GM19193 (cell line): ENCODE results near the gene CD53.

ENCODE experiments used
- POLR2A ChIP-seq: IDR thresholded peaks from 4 replicates; pipeline ENCODE4 v1.6.1; 2011; ENCODE audit not compliant: insufficient read depth, insufficient read length; ENCODE audit errors: extremely low read depth

The CD53 gene

DNA sequence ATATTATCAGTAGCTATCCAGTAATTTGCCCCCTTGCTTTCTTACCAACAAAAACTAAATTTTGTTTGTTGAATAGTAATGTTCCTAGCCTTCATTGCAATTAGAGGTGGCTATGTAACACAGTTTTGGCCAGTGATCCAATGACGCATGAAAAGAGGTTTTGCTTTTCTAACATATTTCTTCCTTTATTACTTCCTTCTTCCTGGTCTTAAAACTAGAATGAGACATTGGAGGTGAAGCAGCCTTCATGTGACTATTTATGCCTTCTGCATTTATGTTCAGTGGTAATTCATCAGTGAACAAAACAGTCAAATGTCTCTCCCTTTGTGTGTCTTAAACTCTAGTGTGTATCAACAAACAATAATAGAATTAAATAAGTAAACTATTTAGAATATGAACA is 55.2 kb downstream of the CD53 start:
- no peak for TF ChIP-seq POLR2A

DNA sequence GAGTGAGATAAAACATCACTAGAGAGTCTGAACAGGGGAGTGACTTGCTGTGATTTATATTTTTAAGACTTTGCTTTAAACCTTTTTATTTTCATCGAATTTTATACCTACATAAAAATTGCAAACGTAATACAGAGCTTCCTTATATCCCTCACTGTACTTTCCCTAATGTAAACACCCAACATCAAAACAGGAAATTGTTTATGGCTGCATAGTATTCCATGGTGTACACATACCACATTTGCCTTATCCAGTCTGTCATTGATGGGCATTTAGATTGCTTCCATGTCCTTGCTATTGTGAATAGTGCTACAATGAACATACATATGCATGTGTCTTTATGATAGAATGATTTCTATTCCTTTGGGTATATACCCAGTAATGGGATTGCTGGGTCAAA is 56.0 kb downstream of the CD53 start:
- no peak for TF ChIP-seq POLR2A

DNA sequence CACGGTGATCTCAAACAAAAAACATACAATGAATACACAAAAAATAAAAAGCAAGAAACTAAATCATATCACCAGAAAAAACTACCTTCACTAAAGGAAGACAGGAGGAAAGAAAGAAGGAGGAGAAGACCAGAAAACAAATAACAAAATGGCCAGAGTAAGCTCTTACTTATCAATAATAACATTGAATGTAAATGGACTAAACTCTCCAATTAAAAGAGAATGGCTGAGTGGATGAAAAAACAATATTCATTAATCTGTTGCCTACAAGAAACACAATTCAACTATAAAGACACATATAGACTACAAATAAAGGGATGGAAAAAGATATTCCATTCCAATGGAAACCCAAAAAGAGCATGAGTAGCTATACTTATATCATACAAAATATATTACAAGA is 63.6 kb downstream of the CD53 start:
- no peak for TF ChIP-seq POLR2A

DNA sequence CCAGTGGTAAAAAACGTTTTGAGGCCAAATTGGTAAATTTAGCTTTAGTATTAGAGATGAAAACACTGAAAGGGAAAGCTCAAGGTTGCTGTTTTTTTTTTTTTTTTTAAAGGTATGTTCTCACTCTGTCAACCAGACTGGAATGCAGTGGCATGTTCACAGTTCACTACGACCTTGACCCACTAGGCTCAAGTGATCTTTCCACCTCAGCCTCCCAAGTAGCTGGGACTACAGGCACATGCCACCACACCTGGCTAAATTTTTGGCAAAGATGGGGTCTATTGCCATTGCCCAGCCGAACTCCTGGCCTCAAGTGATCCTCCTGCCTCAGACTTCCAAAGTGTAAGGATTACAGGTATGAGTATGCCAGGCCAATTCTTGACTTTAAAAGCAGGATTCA is 71.9 kb downstream of the CD53 start:
- no peak for TF ChIP-seq POLR2A

DNA sequence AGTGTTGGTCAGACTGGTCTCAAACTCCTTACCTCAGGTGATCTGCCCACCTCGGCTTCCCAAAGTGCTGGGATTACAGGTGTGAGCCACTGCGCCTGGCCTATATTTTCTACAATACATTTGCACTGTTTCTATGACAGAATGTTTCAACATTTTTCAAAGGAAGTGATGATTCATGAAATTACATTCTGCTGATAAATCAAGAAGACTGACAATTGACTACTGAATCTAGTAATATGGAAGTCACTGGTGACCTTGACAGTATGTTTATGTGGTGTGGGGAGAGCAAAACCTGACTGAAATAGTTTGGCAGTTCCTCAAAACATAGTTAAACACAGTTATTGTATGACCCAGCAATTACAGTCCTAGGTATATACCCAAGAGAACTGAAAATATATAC is 72.7 kb downstream of the CD53 start:
- no peak for TF ChIP-seq POLR2A

DNA sequence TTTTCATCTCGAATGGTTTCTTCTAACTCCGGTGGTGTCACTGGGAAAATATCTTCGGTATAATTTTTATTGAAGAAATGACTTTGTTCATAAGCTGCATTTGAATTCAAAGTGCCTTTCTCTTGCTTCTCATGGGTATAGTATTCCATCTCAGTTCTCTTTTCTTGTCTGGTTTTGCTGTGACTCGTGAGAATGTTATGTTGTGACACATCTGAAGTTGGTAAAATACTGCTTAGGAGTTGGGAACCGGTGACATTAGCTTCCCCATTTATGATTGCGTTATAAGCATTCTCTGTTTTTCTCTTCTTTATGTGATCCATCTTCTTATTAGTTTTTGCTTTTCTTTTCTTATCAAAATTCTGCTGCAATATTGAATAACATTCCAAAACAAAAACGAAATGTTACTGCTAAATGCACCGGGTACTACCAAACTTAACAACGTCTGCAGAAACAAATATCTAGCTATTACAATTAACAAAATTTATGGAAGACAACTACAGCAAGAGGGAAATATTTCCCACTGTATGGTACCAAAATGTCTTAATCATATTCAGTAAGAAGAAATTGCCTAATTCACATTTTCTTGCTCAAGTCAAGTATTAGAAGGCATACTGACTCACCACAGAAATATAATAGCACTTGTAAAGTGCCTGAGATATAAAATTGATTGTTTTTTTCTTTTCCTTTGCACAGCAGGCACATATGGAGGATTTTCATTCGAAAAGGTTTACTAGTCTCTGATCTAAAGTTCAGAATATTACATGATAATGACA is 75.3 kb downstream of the CD53 start:
- TF ChIP-seq POLR2A: no peak
